HEK293 (cell line): ENCODE measurements around the gene GBGT1.

Experiments used
- CTCF ChIA-PET: fragments of 350-600 bp; formaldehyde crosslinking; extraction: SDS; loops from one replicate; lab custom pipeline; 2021; ENCODE audit warnings: antibody characterized with exemption; lab: Yijun Ruan, JAX
- POLR2A ChIA-PET: fragments of 300-600 bp; formaldehyde crosslinking; extraction: SDS; loops from one replicate; lab custom pipeline; 2020; ENCODE audit warnings: antibody characterized with exemption, inconsistent platforms; lab: Yijun Ruan, JAX
- H3K27ac ChIP-seq: fragments of 200-500 bp; sonication (Bioruptor generic); 2 replicates; pipeline ENCODE4 v1.5.1; 2014; ENCODE audit warnings: low read depth, low read length, control low read depth, inconsistent platforms; ENCODE audit errors: extremely low read depth
- H3K36me3 ChIP-seq, 2 experiments: fragments of 200-500 bp in 1 of 2; sonication (Bioruptor generic) in 1 of 2; 1 replicate in 1 of 2; 2 replicates in 1 of 2; pipeline ENCODE4 v1.5.1; 2014 to 2017; ENCODE audit warnings: inconsistent platforms in 2 of 2, low read length in 2 of 2; ENCODE audit not compliant: control insufficient read depth in 2 of 2, insufficient read depth in 1 of 2
- H3K4me1 ChIP-seq: fragments of 200-500 bp; sonication (Bioruptor generic); 2 replicates; pipeline ENCODE4 v1.5.1; 2014; ENCODE audit warnings: mild to moderate bottlenecking, low read length, inconsistent platforms; ENCODE audit not compliant: control insufficient read depth, insufficient read depth
- H3K4me3 ChIP-seq: 2 replicates; pipeline ENCODE4 v1.5.1; 2011; ENCODE audit warnings: low read depth, mild to moderate bottlenecking, control low read depth, low read length, moderate library complexity
- H3K9me3 ChIP-seq: fragments of 200-500 bp; sonication (Bioruptor generic); 2 replicates; pipeline ENCODE4 v1.5.1; 2014; ENCODE audit warnings: low read depth, low read length, inconsistent platforms; ENCODE audit not compliant: control insufficient read depth, insufficient read depth
- KLF1 ChIP-seq: fragments of 450-650 bp; formaldehyde crosslinking; IDR thresholded peaks from 2 replicates; pipeline ENCODE4 v1.5.1; 2016; ENCODE audit warnings: missing biosample characterization, missing genetic modification characterization
- KLF7 ChIP-seq: fragments of 450-650 bp; formaldehyde crosslinking; IDR thresholded peaks from 2 replicates; pipeline ENCODE4 v1.5.1; 2016; ENCODE audit warnings: missing biosample characterization, missing genetic modification characterization, borderline replicate concordance
- KLF9 ChIP-seq: fragments of 450-650 bp; formaldehyde crosslinking; IDR thresholded peaks from 2 replicates; pipeline ENCODE4 v1.5.1; 2016; ENCODE audit warnings: missing biosample characterization, missing genetic modification characterization, low read depth
- SP7 ChIP-seq: fragments of 450-650 bp; formaldehyde crosslinking; IDR thresholded peaks from 2 replicates; pipeline ENCODE4 v1.5.1; 2016; ENCODE audit warnings: missing biosample characterization, missing genetic modification characterization
- WT1 ChIP-seq: fragments of 450-650 bp; formaldehyde crosslinking; IDR thresholded peaks from 2 replicates; pipeline ENCODE4 v1.5.1; 2016; ENCODE audit warnings: missing biosample characterization, missing genetic modification characterization
- ZNF23 ChIP-seq: fragments of 450-650 bp; formaldehyde crosslinking; IDR thresholded peaks from 2 replicates; pipeline ENCODE4 v1.5.1; 2016; ENCODE audit warnings: missing biosample characterization, missing genetic modification characterization, borderline replicate concordance
- ZNF274 ChIP-seq, 2 experiments: fragments of 200-500 bp in 1 of 2; fragments of 450-650 bp in 1 of 2; sonication (Bioruptor generic) in 1 of 2; formaldehyde crosslinking in 1 of 2; IDR thresholded peaks; 2 replicates each; pipeline versions ENCODE4 v1.5.1 to v1.6.1; 2014 to 2016; ENCODE audit warnings: borderline replicate concordance in 1 of 2, inconsistent platforms in 1 of 2, low read length in 1 of 2, missing biosample characterization in 1 of 2, missing genetic modification characterization in 1 of 2
- ZNF335 ChIP-seq: fragments of 450-650 bp; formaldehyde crosslinking; conservative IDR thresholded peaks from 2 replicates; pipeline ENCODE4 v1.5.1; 2016; ENCODE audit warnings: missing biosample characterization, missing genetic modification characterization
- ZNF423 ChIP-seq: fragments of 450-650 bp; formaldehyde crosslinking; IDR thresholded peaks from 2 replicates; pipeline ENCODE4 v1.5.1; 2016; ENCODE audit warnings: missing biosample characterization, missing genetic modification characterization
- ZNF48 ChIP-seq: fragments of 450-650 bp; formaldehyde crosslinking; IDR thresholded peaks from 2 replicates; pipeline ENCODE4 v1.5.1; 2016; ENCODE audit warnings: missing biosample characterization, missing genetic modification characterization
- ZNF548 ChIP-seq: fragments of 450-650 bp; formaldehyde crosslinking; IDR thresholded peaks from 2 replicates; pipeline ENCODE4 v1.5.1; 2016; ENCODE audit warnings: missing biosample characterization, missing genetic modification characterization
- ZNF677 ChIP-seq: fragments of 450-650 bp; IDR thresholded peaks from 2 replicates; pipeline ENCODE4 v1.5.0; 2018; ENCODE audit warnings: missing biosample characterization, mild to moderate bottlenecking, missing genetic modification characterization, moderate library complexity
- TF ChIP-seq, protein P1 (sequence below): fragments of 450-650 bp; formaldehyde crosslinking; IDR thresholded peaks from 2 replicates; pipeline ENCODE4 v1.5.1; 2016; ENCODE audit warnings: missing biosample characterization, missing genetic modification characterization
- TF ChIP-seq, protein P2 (sequence below): fragments of 450-650 bp; formaldehyde crosslinking; IDR thresholded peaks from 2 replicates; pipeline ENCODE4 v1.5.1; 2016; ENCODE audit warnings: missing biosample characterization, missing genetic modification characterization
- TF ChIP-seq, protein P3 (sequence below): fragments of 450-650 bp; formaldehyde crosslinking; IDR thresholded peaks from 2 replicates; pipeline ENCODE4 v1.5.1; 2016; ENCODE audit warnings: missing biosample characterization, missing genetic modification characterization
- TF ChIP-seq, protein P4 (sequence below): fragments of 450-650 bp; formaldehyde crosslinking; IDR thresholded peaks from 2 replicates; pipeline ENCODE4 v1.5.1; 2016; ENCODE audit warnings: missing biosample characterization, missing genetic modification characterization
- TF ChIP-seq, protein P5 (sequence below): fragments of 450-650 bp; formaldehyde crosslinking; IDR thresholded peaks from 2 replicates; pipeline ENCODE4 v1.5.1; 2017; ENCODE audit warnings: missing biosample characterization, missing genetic modification characterization
- TF ChIP-seq, protein P6 (sequence below): fragments of 450-650 bp; formaldehyde crosslinking; IDR thresholded peaks from 2 replicates; pipeline ENCODE4 v1.5.1; 2016; ENCODE audit warnings: missing biosample characterization, missing genetic modification characterization
- TF ChIP-seq, protein P7 (sequence below): fragments of 450-650 bp; formaldehyde crosslinking; IDR thresholded peaks from 2 replicates; pipeline ENCODE4 v1.5.1; 2016; ENCODE audit warnings: missing biosample characterization, missing genetic modification characterization, low read depth

GBGT1 gene

DNA sequence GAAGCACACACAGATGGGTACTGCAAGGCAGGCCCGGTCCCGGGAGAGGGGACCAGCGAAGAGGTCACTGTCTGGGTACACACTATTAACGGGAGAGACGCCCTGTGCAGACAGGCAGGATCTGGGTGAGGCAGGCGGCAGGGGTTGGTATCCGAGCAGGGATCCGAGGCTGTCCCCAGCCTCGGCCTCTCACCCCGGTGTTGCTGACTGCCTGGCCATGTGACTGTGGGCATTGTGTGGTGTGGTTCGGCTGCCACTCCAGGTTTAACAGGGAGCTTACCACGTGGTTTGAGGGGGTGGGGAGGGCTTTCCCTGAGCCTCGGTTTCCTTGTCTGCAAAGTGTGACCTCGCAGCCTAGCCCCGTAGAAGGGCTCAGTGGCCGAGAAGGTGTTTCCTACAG, 31.5 kb downstream of the GBGT1 start:
- no peak overlapping the region for H3K27ac ChIP-seq
- no peak overlapping the region for H3K4me3 ChIP-seq
- TF ChIP-seq, protein P1, sequence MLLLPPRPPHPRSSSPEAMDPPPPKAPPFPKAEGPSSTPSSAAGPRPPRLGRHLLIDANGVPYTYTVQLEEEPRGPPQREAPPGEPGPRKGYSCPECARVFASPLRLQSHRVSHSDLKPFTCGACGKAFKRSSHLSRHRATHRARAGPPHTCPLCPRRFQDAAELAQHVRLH, result no peak
- TF ChIP-seq, protein P2, sequence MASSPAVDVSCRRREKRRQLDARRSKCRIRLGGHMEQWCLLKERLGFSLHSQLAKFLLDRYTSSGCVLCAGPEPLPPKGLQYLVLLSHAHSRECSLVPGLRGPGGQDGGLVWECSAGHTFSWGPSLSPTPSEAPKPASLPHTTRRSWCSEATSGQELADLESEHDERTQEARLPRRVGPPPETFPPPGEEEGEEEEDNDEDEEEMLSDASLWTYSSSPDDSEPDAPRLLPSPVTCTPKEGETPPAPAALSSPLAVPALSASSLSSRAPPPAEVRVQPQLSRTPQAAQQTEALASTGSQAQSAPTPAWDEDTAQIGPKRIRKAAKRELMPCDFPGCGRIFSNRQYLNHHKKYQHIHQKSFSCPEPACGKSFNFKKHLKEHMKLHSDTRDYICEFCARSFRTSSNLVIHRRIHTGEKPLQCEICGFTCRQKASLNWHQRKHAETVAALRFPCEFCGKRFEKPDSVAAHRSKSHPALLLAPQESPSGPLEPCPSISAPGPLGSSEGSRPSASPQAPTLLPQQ (tag by site-specific recombination), result no peak
- TF ChIP-seq, all 188 proteins: peak for 0
- CTCF ChIA-PET, result interaction anchor here (0.6 to 6.8 kb wide), 2 partner anchors 13 to 452 kb away, joined by 3 to 131 read pairs; no protein-coding TSS in a partner anchor
- no peaks in the 10 kb centered on the region for H3K9me3 ChIP-seq
- H3K4me1 ChIP-seq, result no peaks in the 10 kb centered on the region
- POLR2A ChIA-PET, result interaction anchor here (1.4 kb wide), 1 partner anchor 17 kb away, joined by 5 read pairs; no protein-coding TSS in a partner anchor
- H3K36me3 ChIP-seq, result no peaks in the 10 kb centered on the region

DNA sequence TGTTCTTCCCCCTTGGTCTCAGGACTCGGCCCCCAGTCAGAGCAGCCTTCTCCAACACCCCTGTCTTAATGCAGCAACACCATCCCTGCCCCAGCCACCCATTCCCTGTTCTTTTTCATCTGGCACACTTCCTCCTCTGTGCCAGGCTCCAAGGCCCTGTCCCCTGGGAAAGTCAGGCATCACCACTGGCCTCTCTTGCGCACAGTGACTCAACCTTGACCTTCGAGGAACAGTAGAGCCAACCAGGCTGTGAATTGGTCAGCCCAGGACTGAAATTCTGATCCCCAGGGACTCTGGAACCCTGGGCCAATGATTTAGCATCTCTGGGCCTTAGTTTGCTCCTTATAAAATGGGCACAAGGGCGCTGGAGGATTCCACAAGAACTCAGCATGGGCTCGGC, 32.2 kb downstream of the GBGT1 start:
- TF ChIP-seq WT1 (tag by site-specific recombination) (no peak), ZNF48 (tag by site-specific recombination) (no peak), KLF1 (tag by site-specific recombination) (no peak), ZNF548 (tag by site-specific recombination) (no peak), ZNF677 (tag by site-specific recombination) (no peak), ZNF423 (no peak), KLF9 (tag by site-specific recombination) (no peak), ZNF335 (no peak), ZNF23 (tag by site-specific recombination) (no peak), ZNF274 (IDR thresholded peaks at IDR 0.05; ENCODE audit: low read length) (no peak), ZNF274 (tag by site-specific recombination; IDR thresholded peaks at IDR 0.05; ENCODE audit: borderline replicate concordance) (no peak), SP7 (tag by site-specific recombination) (no peak), KLF7 (tag by site-specific recombination) (no peak)
- TF ChIP-seq, protein P3, sequence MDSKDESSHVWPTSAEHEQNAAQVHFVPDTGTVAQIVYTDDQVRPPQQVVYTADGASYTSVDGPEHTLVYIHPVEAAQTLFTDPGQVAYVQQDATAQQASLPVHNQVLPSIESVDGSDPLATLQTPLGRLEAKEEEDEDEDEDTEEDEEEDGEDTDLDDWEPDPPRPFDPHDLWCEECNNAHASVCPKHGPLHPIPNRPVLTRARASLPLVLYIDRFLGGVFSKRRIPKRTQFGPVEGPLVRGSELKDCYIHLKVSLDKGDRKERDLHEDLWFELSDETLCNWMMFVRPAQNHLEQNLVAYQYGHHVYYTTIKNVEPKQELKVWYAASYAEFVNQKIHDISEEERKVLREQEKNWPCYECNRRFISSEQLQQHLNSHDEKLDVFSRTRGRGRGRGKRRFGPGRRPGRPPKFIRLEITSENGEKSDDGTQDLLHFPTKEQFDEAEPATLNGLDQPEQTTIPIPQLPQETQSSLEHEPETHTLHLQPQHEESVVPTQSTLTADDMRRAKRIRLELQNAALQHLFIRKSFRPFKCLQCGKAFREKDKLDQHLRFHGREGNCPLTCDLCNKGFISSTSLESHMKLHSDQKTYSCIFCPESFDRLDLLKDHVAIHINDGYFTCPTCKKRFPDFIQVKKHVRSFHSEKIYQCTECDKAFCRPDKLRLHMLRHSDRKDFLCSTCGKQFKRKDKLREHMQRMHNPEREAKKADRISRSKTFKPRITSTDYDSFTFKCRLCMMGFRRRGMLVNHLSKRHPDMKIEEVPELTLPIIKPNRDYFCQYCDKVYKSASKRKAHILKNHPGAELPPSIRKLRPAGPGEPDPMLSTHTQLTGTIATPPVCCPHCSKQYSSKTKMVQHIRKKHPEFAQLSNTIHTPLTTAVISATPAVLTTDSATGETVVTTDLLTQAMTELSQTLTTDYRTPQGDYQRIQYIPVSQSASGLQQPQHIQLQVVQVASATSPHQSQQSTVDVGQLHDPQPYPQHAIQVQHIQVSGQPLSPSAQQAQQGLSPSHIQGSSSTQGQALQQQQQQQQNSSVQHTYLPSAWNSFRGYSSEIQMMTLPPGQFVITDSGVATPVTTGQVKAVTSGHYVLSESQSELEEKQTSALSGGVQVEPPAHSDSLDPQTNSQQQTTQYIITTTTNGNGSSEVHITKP (tag by site-specific recombination), result no peak
- TF ChIP-seq, protein P4, sequence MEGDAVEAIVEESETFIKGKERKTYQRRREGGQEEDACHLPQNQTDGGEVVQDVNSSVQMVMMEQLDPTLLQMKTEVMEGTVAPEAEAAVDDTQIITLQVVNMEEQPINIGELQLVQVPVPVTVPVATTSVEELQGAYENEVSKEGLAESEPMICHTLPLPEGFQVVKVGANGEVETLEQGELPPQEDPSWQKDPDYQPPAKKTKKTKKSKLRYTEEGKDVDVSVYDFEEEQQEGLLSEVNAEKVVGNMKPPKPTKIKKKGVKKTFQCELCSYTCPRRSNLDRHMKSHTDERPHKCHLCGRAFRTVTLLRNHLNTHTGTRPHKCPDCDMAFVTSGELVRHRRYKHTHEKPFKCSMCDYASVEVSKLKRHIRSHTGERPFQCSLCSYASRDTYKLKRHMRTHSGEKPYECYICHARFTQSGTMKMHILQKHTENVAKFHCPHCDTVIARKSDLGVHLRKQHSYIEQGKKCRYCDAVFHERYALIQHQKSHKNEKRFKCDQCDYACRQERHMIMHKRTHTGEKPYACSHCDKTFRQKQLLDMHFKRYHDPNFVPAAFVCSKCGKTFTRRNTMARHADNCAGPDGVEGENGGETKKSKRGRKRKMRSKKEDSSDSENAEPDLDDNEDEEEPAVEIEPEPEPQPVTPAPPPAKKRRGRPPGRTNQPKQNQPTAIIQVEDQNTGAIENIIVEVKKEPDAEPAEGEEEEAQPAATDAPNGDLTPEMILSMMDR (tag by site-specific recombination), result no peak
- TF ChIP-seq, protein P5, sequence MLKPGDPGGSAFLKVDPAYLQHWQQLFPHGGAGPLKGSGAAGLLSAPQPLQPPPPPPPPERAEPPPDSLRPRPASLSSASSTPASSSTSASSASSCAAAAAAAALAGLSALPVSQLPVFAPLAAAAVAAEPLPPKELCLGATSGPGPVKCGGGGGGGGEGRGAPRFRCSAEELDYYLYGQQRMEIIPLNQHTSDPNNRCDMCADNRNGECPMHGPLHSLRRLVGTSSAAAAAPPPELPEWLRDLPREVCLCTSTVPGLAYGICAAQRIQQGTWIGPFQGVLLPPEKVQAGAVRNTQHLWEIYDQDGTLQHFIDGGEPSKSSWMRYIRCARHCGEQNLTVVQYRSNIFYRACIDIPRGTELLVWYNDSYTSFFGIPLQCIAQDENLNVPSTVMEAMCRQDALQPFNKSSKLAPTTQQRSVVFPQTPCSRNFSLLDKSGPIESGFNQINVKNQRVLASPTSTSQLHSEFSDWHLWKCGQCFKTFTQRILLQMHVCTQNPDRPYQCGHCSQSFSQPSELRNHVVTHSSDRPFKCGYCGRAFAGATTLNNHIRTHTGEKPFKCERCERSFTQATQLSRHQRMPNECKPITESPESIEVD (tag by site-specific recombination), result no peak
- TF ChIP-seq, protein P6, sequence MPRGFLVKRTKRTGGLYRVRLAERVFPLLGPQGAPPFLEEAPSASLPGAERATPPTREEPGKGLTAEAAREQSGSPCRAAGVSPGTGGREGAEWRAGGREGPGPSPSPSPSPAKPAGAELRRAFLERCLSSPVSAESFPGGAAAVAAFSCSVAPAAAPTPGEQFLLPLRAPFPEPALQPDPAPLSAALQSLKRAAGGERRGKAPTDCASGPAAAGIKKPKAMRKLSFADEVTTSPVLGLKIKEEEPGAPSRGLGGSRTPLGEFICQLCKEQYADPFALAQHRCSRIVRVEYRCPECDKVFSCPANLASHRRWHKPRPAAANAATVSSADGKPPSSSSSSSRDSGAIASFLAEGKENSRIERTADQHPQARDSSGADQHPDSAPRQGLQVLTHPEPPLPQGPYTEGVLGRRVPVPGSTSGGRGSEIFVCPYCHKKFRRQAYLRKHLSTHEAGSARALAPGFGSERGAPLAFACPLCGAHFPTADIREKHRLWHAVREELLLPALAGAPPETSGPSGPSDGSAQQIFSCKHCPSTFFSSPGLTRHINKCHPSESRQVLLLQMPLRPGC (tag by site-specific recombination), result no peak
- TF ChIP-seq, protein P7, sequence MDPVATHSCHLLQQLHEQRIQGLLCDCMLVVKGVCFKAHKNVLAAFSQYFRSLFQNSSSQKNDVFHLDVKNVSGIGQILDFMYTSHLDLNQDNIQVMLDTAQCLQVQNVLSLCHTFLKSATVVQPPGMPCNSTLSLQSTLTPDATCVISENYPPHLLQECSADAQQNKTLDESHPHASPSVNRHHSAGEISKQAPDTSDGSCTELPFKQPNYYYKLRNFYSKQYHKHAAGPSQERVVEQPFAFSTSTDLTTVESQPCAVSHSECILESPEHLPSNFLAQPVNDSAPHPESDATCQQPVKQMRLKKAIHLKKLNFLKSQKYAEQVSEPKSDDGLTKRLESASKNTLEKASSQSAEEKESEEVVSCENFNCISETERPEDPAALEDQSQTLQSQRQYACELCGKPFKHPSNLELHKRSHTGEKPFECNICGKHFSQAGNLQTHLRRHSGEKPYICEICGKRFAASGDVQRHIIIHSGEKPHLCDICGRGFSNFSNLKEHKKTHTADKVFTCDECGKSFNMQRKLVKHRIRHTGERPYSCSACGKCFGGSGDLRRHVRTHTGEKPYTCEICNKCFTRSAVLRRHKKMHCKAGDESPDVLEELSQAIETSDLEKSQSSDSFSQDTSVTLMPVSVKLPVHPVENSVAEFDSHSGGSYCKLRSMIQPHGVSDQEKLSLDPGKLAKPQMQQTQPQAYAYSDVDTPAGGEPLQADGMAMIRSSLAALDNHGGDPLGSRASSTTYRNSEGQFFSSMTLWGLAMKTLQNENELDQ, result no peak
- ChIA-PET POLR2A (no interaction called here), CTCF (interaction anchor here (6.8 kb wide), 1 partner anchor 14 kb away, joined by 131 read pairs; no protein-coding TSS in a partner anchor)
- no peaks in the 10 kb centered on the region for H3K9me3 ChIP-seq
- no peaks in the 10 kb centered on the region for H3K36me3 ChIP-seq
- H3K4me1 ChIP-seq, result 0 out of 2 replicates have a peak, but pooled peaks cover under 1% of the 10 kb centered on the region
- H3K4me3 ChIP-seq, result no peak overlapping the region
- no peak overlapping the region for H3K27ac ChIP-seq
